HL-60/S4 treated with phorbol 12-myristate 13-acetate at 8.2 ng/mL for 4 days and 3 days (cell line): ENCODE measurements around the gene RASAL2.

Experiments
- in situ Hi-C: fragments of 300-500 bp; cut with MboI; formaldehyde crosslinking; loops from 2 replicates; pipeline ENCODE4 v1.15.0; 2022; ENCODE audit warnings: low sequenced_read_pairs

Gene RASAL2

DNA sequence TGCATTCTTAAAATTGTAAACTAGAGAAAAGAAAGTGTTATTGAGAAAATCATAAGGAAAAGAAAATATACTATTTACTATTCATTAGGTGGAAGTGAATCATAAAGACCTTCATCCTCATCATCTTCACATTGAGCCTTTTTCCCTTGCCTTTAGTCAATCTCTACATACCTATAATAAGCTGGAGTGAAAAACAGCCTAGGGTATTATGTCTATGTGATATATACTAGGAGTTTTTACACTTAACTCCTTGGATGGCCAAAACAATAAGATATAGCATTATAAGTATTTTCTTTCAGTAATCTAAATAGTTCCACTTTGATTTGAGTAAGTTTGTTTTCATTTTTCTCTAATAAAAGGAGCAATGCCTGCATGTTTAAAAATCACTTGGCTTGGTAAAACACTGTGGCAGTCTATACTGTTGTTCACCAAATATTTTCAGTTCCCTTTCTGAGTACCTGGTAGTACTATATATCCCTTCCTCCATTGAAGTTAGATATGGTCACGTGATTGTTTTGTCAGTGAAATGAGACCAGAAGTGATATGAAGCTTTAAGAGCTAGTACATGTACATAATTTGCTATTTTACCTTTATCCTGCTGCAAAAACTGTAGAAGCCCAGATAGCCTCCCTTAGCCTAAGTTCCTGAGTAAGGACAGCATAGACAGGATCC lies 324.5 kb downstream of the RASAL2 start:
- in situ Hi-C loops: no loop called here

DNA sequence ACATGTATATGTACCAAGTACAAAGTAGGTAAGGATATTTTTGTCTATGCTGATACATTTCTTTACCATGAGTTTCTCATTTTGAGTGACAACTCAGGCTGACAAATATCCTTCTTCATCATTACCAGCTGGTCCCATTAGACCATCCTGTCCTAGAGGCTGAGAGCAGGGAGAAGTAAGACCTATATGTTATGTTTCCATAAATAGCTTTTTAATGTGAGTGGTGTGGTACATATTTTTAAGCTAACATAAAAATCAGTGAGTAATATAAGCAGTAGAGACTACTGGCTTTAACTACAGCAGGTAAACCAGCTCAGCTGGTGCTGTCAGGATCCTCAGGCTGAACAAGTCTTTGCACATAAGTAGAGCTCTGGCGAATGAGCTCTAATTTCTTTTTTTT lies 340.5 kb downstream of the RASAL2 start:
- in situ Hi-C loops: no loop called here

DNA sequence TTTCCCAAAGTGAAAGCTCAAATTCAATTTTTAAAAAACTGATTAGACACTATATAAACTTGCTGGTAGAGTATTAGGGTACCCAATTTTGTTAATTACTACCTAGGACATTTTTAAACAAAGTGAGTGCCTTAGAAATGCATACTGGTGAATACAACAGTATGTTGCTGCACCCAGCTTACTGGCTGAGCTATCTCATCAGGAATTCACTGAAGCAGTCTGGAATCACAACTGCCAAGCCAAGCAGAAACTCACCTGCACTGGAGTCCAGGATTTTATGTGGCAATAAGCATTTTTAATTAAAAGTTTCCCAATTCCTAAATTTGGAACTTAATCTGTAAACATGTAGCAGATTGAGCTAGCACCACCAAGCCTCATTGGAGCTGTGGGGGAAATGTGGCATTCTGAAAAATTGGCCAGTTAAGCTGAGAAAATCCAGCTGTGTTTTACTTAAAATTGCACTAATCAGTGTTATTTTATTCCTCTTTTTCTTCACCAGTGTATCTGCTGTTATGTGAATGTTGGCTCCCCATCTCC lies 341.1 kb downstream of the RASAL2 start:
- in situ Hi-C loops: no loop called here

DNA sequence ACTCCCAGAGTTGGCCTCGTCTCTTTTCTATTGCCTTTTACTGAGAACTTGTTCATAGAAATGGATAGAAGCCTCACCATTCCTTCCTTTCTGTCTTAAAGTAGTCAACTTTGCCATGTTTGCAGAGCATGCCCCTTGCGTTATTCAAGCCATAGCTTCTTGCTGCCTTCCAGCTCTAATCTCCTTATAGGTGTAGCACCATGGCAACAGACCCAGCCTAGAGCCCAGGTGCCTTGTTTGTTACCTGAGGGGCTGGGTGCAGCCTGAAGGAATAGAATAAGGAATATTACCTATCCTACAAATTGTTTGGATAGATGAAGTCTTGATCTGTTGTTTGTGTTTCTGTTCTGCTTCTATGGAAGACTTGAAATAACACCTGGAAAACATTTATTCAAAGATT lies 343.0 kb downstream of the RASAL2 start:
- in situ Hi-C loops: no loop called here

DNA sequence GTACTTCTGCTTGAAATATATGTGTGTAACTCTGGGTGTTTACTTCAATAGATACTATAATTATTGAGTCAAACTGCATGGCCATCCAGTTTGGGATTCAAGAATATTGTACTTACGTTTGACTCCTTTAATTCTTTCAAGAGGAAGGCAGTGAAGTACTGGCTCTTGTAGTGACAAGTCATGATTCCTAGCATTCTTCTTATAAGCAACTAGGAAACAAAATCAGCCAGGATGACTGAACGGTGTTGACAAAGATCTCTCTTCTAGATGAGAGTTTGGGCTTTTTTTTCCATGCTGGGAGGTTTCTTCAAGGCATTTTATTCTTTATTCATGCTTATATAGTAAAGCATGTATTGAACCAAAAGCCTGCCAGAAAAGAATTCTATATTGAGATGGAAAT lies 344.5 kb downstream of the RASAL2 start:
- in situ Hi-C loops: no loop called here

DNA sequence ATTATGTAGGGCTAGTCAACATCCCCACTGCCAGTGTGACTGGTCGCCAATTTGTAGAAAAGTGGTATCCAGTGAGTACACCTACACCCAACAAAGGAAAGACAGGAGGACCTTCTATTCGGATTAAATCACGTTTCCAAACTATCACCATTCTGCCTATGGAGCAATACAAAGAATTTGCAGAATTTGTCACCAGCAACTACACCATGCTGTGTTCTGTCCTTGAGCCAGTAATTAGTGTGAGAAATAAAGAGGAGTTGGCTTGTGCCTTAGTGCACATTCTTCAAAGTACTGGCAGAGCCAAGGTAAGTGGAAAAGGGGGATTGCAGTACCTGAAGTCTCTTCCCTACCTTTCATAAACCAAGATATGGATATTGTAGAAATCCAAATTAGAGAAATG lies 349.0 kb downstream of the RASAL2 start:
- in situ Hi-C loops: no loop called here

DNA sequence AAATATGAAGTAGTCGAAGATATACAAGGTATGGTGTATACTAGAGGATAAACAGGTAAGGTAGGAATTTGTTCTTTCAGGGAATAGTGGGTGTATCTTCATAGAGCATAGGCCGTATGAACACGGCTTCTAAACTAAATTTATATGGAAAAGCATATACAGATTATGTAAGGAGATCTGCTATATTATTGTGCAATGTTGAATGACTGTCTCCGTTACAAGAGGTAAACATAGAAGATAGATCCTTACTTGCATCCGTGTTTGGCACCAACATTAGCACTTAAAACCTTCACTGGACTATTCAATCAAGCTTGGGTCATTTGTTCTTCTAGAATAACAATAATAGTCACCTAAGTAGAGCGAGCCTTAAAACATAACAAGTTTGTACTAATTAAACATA lies 357.0 kb downstream of the RASAL2 start:
- in situ Hi-C loops: no loop called here

DNA sequence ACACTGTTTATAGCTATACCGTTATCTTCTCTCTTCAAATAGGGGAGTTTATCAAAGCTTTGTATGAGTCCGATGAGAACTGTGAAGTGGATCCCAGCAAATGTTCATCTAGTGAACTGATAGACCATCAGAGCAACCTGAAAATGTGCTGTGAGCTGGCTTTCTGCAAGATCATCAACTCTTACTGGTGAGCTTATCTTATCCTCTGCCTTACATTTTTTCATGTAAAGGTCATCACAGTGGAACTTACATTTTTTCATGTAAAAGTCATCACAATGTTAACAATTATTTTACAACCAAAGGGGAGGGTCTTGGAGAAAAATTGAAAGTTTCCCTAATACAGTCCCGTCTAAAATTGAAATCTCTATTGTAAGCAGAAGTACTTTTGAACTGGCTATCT lies 357.6 kb downstream of the RASAL2 start:
- in situ Hi-C loops: no loop called here

DNA sequence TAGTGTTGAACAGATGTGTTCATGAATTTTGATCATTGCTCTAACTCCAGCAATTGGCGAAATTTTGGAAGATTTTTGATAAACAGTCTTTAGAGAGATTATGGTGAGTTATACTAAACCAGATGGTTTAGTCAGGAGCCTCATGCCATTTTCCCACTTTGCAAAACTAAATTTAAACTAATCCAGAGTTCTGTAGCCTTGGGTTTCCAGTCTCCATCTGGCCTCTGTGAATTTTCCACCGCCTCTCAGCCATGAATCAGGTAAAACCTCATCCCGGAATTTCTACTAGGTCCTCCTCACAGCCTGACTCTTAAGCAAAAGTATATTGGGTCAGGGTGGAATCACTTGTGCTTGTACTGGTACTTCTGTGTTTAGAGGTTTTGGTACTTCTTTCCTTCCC lies 358.1 kb downstream of the RASAL2 start:
- in situ Hi-C loops: no loop called here

DNA sequence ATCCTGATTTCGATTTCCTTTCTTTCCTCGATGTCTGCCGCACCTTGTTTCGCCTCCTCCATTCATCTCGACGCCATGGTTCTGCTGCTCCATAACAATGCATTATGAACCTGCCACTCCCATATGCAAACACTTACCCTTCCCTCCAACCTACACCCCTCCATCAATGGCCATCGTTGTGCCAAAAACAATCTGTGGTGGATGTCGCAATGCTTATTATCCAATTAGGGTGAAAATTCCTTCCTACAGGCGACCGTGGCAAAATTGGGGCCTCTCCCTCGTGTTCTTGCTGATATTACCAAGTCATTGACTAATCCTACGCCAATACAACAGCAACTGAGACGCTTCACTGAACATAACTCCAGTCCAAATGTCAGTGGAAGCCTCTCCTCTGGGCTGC lies 362.6 kb downstream of the RASAL2 start:
- in situ Hi-C loops: no loop called here

DNA sequence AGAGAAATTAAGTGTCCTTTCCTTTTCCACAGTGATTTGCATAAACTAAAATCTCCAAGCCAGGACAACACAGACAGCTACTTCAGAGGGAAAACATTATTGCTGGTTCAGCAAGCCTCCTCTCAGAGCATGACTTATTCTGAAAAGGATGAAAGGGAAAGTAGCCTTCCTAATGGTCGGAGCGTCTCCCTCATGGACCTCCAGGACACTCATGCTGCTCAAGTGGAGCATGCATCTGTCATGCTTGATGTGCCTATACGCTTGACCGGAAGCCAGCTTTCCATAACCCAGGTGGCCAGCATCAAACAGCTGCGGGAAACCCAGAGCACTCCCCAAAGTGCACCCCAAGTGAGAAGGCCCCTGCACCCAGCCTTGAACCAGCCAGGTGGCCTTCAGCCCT lies 363.7 kb downstream of the RASAL2 start:
- in situ Hi-C loops: no loop called here

DNA sequence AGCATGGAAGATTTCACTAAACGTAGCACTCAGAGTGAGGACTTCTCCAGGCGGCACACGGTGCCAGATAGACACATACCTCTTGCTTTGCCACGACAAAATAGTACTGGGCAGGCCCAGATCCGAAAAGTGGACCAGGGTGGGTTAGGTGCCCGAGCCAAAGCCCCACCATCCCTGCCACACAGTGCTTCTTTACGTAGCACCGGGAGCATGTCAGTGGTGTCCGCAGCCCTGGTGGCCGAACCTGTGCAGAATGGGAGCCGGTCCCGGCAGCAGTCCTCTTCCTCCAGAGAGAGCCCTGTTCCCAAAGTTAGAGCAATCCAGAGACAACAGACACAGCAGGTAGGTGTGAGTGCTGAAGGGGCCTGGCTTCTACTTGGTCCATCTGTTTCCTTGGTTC lies 364.3 kb downstream of the RASAL2 start:
- in situ Hi-C loops: no loop called here

DNA sequence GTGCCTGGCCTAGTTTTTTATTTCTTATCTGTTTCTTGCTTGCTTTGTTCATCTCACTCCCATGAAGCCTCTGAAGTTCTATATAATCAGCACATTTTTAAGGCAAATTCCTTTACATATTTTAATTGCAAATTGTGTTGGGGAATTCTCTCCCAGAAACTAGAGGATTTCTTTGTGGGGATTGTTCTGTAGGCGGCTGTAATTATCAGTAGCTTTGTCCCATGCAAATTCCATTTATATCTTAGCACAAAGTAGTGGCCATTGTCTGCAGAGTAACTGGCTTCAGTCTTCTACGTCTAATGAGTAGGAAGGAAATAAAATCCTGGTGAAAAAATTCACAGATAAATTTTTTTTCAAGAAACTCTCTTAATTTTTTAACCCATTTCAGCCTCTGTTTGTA lies 367.2 kb downstream of the RASAL2 start:
- in situ Hi-C loops: no loop called here

DNA sequence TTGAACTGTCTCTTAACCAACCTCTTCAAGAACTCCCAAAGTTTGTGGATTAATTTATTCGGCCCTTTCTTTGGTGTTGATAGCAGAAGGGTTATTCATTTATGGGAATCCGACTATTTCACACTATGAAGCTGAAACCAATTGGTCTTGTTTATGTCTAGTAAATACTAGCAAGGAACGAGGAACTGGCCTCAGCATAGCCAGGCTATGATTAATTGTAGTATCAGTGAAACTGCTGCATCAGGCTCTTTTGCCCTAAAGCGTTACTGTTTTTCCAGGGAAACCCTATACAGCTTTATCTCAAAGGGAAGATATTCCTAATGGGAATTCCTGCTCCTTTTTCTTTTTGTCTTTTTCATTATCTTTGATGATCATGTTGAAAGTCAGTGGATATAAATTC lies 367.8 kb downstream of the RASAL2 start:
- in situ Hi-C loops: no loop called here

DNA sequence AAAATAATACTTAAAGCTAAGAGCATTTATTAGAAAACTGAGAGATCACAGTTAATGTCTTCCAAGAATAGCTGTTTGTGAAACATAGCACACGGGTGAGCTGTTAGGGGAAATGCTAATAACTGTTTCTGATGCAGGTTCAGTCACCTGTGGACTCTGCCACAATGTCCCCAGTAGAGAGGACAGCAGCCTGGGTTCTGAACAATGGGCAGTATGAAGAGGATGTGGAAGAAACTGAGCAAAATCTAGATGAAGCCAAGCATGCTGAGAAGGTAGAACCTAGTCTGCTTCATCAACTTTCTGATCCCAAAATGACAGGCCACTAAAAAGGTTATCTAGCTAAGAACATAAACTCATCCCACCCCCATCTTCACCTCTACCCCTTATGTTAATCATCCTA lies 370.2 kb downstream of the RASAL2 start:
- in situ Hi-C loops: no loop called here

DNA sequence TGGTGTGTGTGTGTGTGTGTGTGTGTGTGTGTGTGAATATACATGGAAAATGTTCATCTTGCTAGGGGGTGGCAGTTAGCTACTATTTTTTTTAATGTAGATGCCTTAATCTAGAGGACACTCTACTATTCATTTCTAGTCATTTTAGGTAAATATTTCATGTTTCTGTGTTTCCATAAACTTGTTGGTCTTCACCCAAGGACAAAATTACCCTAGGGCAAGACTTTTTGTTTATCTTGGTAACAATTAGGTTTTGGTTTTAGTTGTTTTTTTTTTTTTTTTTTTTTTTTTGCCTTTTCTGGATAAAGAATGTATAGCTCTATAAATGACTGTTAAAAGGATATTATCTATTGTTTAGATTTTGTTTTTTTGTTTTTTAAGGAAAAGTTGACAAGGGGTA lies 370.7 kb downstream of the RASAL2 start:
- in situ Hi-C loops: no loop called here

DNA sequence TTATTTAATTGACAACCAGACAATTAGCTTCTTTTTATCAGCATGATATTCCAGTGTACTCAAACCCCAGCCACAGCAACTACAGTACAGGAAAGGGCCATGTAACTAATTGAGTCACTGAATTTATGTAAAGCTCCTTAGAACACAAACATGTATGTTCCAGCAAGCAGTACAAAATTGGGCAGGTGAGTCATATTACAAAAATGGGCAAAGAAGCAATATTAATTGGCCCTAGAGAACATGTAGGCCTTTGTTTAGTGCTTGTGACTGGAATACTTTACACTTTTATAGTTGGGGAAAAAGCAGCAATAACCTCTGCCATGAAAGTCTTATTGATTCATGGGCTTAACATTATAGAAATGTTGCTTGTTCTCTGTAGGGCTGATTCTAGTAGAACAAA lies 371.1 kb downstream of the RASAL2 start:
- in situ Hi-C loops: no loop called here

DNA sequence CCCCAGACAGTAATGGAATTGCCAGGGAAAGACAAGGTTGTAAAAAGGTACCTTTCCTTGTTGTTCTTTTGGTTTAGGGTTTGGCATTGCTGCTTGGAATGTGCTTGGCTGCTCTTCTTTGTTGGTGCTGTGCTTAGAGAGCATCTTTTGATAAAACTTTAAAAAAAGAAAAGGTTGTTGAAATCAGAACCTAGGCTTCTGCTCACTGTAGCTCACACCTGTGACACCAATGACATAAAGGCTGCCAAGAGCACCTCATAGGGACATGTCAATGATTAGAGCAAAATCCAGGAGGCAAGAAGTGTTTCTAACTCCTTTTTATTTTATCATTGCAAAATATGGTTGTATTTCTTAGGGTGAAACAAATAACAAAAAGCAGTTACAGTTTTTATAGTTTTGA lies 373.9 kb downstream of the RASAL2 start:
- in situ Hi-C loops: no loop called here

DNA sequence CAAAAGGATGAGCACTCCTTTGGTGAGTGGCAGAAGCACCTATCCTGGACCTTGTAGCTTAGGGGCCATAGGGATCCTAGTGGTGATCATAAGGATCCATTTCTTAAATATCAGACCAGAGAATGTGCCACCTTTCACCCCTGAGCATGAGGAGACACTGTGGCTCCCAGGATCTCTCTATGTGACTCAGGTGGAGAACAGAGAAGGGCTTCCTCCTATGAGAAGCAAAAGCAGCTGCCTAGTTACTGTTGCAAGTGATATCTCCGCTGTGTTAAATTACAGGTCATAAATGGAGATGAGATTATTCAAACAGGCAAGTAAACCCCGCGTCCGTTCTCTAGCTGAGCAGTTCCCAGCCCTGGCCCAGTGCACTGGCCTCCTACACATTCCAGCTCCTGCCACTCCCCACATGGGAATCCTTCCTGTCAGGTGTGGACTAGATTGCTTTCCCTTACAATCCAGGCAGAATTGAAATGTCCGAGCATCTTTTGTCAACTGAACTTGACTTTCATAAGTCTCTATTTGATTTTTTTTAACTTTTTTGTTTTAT lies 376.6 kb downstream of the RASAL2 start:
- in situ Hi-C loops: no loop called here

DNA sequence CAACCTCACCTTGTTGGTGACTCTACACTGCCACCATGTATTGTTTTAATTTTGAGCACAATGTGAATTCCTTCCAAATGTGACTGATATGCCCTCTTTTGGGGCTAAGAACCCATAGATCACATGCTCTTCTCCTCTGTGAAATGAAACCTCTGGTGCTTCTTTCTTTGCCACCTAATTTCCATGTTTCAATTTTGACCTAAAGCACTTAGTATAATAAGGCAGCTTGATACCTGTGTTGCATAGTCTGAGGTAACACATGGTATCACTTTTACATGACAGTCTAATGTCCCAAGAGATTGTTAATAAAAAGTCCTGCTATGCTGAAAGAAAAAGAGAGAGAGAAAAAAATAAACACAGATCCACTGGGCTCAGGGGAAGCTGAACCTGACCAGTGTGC lies 378.6 kb downstream of the RASAL2 start:
- in situ Hi-C loops: no loop called here

DNA sequence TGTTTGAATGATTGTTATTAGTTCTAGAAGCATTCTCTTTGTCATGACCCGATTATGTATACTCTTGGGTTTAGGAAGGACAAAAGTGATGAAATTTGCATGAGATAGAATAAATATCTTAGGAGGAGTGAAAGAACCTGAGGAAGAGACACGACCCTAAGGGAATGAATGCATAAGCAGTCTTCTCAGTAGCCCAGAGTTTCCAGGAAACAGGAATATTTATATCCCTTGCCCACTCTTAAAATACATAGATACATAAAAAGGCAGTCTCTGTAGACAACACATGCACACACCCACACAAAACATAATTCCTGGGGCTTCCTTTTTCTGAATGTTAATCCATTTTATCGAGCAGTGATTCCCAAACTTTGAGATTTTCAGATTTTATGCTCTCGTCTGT lies 383.5 kb downstream of the RASAL2 start:
- in situ Hi-C loops: no loop called here

DNA sequence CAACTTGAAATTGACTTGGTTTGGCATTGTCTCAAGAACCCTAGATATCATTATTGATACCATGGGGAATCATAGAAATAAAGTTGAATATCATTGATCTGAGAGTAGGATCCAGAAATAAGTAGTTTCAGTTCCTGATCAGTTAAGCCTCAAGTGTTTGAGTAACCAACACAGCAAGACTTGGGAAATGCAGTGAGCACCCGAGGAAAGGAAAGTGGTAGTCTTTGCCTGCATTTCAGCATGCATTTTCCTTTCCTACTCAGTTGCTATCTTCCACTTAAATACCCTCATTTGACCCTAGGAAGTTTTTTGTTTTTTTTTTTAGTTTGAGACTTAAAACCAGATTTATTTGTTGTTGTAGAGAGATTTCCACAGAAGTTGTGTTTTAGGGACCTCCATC lies 383.9 kb downstream of the RASAL2 start:
- in situ Hi-C loops: no loop called here
